HG03135 (cell line): Measurements from ENCODE around the gene HBEGF.
A peak's percentile ranks its signal among the peaks of the same experiment; 100 is the strongest.

Source experiments
- ATAC-seq: cut with Tn5 transposase; IDR thresholded peaks from one replicate; pipeline ENCODE4 v1.9.1; 2021; ENCODE audit warnings: mild to moderate bottlenecking, moderate library complexity; ENCODE audit not compliant: unreplicated experiment

HBEGF gene, protein sequence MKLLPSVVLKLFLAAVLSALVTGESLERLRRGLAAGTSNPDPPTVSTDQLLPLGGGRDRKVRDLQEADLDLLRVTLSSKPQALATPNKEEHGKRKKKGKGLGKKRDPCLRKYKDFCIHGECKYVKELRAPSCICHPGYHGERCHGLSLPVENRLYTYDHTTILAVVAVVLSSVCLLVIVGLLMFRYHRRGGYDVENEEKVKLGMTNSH

GRCh38 chr5:140346348-140347221, at the start of gene HBEGF:
Gene HBEGF, minus strand, starts transcription at chr5:140346603. Its CDS starts 275 bp downstream, at chr5:140346328.
- ATAC-seq, result peak; percentile 72

GRCh38 chr5:140393738-140394137, 47.3 kb upstream of the HBEGF start:
- ATAC-seq, result no peak

DNA sequence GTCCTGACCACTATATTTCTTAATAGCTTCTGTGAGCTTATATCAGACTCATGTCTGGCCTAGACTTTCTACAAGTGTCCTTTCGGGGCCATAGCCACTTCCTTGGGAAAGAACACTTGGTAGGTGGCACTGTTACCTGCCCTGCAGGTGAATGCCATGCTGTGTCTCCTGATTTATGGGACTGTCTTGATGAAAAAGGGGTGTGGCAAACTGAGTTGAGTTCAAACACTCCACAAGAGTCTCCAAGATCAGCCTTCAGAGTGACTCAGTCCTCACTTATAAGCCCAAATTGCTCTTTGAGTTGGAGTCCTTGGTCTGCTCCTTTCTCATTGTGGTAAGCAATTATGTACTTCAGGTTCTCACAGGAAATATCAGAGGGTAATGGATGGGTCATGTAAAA, 45.3 kb upstream of the HBEGF start:
- no peak for ATAC-seq

DNA sequence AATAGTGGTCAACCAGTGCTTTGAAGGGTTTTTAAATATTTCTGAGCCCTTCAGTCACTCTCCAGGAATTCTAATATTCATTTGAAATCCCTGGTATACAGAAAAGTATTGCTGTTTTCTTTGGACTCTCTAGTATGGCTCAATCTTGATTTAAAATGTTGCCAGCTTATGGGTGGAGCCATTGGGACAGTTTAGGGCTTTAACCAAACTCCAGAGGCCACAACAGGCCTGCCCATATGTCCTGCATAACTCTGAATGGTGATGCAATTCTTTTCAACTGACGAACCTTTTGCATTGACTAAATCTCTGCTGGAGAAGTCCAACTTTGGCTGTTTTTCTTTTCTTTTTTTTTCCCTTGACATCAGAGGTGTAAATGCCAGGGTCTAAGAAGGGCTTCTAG, 44.9 kb upstream of the HBEGF start:
- no peak for ATAC-seq

DNA sequence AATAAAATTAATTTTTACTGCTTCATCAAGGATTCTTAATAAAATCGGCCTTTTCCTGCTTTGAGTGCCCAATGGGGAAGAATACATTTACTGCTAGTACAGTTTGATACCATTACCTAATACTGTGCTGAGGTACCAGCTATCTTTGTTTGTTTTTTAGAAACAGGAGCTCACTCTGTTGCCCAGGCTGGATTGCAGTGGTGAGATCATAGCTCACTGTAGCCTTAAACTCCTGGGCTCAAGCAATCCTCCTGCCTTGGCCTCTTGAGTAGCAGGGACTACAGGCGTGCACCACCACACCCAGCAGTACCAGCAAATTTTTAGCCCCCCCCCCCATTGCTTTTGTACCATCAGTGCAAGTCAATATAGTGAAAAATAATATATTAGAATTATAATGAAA, 41.6 kb upstream of the HBEGF start:
- no peak for ATAC-seq

GRCh38 chr5:140383300-140383699, 36.9 kb upstream of the HBEGF start:
- no peak for ATAC-seq

DNA sequence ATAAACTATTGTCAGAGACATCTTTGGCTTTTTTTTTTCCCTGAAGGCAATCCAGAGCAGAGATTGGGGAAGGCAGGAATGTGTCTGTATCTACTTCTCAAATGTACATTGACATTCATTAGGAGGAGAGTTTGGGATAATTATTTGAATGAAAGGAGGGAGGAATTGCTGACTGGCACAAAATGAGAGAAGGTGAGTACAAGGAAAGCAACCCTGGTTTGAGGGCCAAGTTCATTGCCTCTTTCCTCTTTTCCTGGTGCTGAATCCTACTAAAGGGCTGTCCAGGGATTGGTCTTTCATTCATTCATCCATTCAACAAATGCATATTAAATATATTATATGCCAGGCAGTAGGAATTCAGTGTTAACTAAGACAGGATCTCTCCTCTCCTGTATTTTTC, 36.5 kb upstream of the HBEGF start:
- ATAC-seq, result no peak

DNA sequence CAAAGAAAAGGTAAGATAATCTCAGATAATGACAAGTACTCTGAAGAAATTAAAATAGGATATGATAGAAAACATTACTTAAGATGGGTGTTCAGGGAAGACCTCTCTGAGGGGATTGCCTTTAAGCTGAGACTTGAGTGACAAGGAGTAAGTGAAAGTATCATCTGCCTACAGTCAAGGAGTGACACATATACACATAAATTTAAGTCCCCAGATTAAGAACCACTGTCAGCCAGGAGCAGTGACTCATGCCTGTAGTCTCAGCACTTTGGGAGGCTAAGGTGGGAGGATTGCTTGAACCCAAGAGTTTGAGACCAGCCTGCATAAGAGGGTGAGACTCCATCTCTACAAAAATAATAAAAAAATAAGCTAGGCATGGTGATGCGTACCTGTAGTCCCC, 35.6 kb upstream of the HBEGF start:
- ATAC-seq, result no peak

- no peak for ATAC-seq
These were observed 34.9 kb upstream of the HBEGF start for GRCh38 chr5:140381351-140381750.

DNA sequence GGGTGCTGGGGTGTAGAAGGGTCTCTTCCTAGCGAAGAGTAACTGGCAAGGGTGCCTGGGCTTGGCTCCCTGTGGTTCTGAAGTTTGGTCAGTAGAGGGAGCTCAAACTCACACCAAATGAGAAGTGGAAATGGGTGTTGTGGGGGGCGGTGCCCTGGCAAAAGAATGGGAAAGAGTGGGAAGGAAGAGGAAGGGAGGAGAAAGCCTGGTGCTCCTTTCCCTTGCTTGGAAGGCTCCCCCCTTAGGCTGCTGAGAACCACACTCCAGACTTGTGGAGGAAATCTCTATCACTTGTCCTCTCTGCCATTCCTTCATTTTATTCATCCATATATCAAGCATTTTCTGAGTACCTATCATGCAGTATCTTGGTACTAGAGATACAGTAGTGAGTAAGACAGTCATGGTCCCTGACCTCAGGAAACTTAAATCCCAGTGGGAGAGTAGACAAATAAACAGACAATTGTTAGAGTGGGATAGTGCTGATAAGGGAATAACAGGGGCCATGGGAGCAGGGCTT, 26.6 kb upstream of the HBEGF start:
- ATAC-seq, result peak; percentile 60

- ATAC-seq, result no peak
These were observed 25.2 kb upstream of the HBEGF start for GRCh38 chr5:140371356-140372151.

DNA sequence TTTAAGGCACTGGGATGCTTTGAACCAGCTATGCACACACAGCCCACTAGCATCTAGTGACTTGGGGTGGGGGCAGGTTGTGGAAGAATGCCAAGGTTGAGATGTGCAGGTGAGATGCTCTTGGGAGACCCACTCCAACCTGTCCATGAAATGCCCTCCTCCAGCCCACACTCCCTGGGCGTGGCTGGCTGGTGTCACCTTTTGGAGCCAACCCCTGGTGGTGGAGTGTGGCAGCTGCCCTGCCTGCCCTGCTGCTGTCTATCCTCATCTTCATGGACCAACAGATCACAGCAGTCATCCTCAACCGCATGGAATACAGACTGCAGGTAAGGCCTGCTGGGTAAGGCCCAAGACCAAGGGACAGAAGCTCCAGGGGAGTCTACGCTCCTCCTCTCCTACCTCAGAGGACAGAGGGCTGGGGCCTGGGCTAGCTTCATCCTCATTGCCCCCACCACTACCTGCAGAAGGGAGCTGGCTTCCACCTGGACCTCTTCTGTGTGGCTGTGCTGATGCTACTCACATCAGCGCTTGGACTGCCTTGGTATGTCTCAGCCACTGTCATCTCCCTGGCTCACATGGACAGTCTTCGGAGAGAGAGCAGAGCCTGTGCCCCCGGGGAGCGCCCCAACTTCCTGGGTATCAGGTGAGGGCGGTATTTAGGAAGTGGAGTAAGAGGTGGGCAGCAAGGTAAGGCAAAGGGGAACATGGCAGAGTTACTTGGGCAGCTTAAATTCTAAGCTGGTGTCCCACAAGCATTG, 21.0 kb upstream of the HBEGF start:
- ATAC-seq, result no peak

DNA sequence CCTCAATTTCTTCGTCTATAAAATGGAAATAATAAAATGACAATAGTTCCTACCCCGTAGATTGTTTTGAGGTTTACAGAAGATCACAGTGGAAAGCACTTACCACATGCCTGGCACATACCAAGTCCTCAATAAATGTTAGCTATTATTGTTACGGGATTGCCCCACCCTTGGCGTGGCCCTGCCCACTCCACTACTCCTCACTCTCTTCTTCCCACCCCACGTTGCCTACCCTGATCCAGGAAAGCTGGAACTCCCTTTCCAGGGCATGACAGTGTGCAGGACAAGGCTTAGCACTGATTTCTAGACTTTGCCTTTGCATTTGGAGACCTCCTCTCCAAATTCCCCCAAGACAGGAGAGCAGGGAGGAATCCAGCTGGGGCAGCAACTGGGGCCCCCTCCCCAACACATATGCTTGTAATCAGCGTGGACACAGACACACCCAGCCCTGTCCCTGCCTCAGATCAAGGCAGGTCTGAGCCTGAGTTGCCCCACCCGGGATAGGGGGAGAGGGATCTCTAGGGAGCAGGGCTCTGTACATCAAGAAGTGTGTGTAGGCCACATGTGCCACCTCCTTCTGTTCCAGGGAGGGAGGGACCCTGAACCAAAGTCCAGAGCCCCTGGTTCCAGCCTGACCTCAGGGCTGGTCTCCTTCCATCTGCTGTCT, 20.3 kb upstream of the HBEGF start:
- no peak for ATAC-seq

- ATAC-seq, result no peak
These were observed 19.5 kb upstream of the HBEGF start for GRCh38 chr5:140365941-140366340.

- ATAC-seq, result no peak
These were observed 18.9 kb upstream of the HBEGF start for GRCh38 chr5:140365282-140365681.

DNA sequence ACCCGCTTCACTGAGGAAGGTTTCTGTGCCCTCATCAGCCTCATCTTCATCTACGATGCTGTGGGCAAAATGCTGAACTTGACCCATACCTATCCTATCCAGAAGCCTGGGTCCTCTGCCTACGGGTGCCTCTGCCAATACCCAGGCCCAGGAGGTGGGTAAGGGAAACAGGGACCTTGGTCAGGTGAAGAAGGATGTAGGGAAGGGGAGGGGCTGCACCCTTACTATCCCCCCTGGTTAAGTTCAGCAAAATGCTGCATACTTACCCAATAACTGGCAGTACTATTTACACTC, 18.0 kb upstream of the HBEGF start:
- ATAC-seq, result no peak

- ATAC-seq, result no peak
These were observed 17.4 kb upstream of the HBEGF start for GRCh38 chr5:140363631-140364471.

GRCh38 chr5:140362875-140363630, 16.6 kb upstream of the HBEGF start:
- peak; percentile 88 for ATAC-seq

- no peak for ATAC-seq
These were observed 15.9 kb upstream of the HBEGF start for GRCh38 chr5:140362311-140362710.
